A673 (cell line): ENCODE data around the gene PARD3. TPM values are rescaled to one million over a fixed set of nuclear protein-coding genes. Genes with fewer than 3 reads are reported as not detected.

Source experiments
- BruUV-seq: library from RNA; stranded (reverse); fragments of 400-500 nt; replicated peaks from 2 replicates; lab custom pipeline; 2021; lab: Mats Ljungman, UMichigan
- CTCF ChIA-PET: fragments of 300-600 bp; sonication (Branson Sonifier 250); formaldehyde crosslinking; loops from one replicate; lab custom pipeline; 2022; ENCODE audit warnings: antibody characterized with exemption; lab: Charles Lee
- POLR2A ChIA-PET: fragments of 300-600 bp; sonication (Branson Sonifier 250); formaldehyde crosslinking; loops from one replicate; lab custom pipeline; 2022; ENCODE audit warnings: antibody characterized with exemption; ENCODE audit not compliant: low non-redundant PET; lab: Charles Lee
- DNase-seq: peaks from one replicate; pipeline ENCODE4 v3.0.0-alpha.2; 2015; ENCODE audit warnings: low spot score
- H3K27ac ChIP-seq: fragments of 200-600 bp; sonication (generic); 2 replicates; pipeline ENCODE4 v1.5.1; 2016; ENCODE audit warnings: mixed run types, low read depth, mild to moderate bottlenecking, mixed read lengths, antibody characterized with exemption, low read length; ENCODE audit not compliant: poor library complexity, severe bottlenecking
- H3K27me3 ChIP-seq: fragments of 200-600 bp; sonication (generic); replicated peaks from 2 replicates; pipeline ENCODE4 v1.6.1; 2017; ENCODE audit warnings: mixed run types, low read depth, mild to moderate bottlenecking, mixed read lengths, antibody characterized with exemption, low read length; ENCODE audit not compliant: insufficient read depth, poor library complexity
- H3K36me3 ChIP-seq: fragments of 200-600 bp; sonication (generic); 2 replicates; pipeline ENCODE4 v1.6.1; 2016; ENCODE audit warnings: mixed run types, mild to moderate bottlenecking, mixed read lengths, antibody characterized with exemption, low read length; ENCODE audit not compliant: insufficient read depth, poor library complexity, severe bottlenecking
- H3K4me1 ChIP-seq: fragments of 200-600 bp; sonication (generic); 2 replicates; pipeline ENCODE4 v1.6.1; 2017; ENCODE audit warnings: mixed run types, mild to moderate bottlenecking, mixed read lengths, antibody characterized with exemption, low read length; ENCODE audit not compliant: insufficient read depth, poor library complexity, severe bottlenecking
- H3K4me3 ChIP-seq: fragments of 200-600 bp; sonication (generic); 2 replicates; pipeline ENCODE4 v1.5.1; 2016; ENCODE audit warnings: low read depth, mixed run types, mild to moderate bottlenecking, mixed read lengths, low read length; ENCODE audit not compliant: poor library complexity, severe bottlenecking
- H3K9me3 ChIP-seq: fragments of 200-600 bp; sonication (generic); 2 replicates; pipeline ENCODE4 v1.6.1; 2016; ENCODE audit warnings: mixed run types, low read depth, mild to moderate bottlenecking, mixed read lengths, antibody characterized with exemption, low read length; ENCODE audit not compliant: poor library complexity, severe bottlenecking
- EZH2 ChIP-seq: fragments of 200-600 bp; sonication (generic); IDR thresholded peaks from 2 replicates; pipeline ENCODE4 v1.6.1; 2017; ENCODE audit warnings: borderline replicate concordance, low read depth, mild to moderate bottlenecking, mixed read lengths, antibody characterized with exemption, low read length; ENCODE audit not compliant: poor library complexity, severe bottlenecking
- intact Hi-C: fragments of 100-400 bp; cut with micrococcal nuclease; formaldehyde crosslinking; loops from one replicate; pipeline ENCODE4 v1.10.0; 2022; ENCODE audit not compliant: unreplicated experiment
- total RNA-seq: library from RNA; stranded (reverse); gene quantifications from 2 replicates; pipeline ENCODE4 v1.2.3, GENCODE V29; 2021
- TF ChIP-seq, protein P1 (sequence below): fragments of 300-800, 200-600 bp; sonication (generic); conservative IDR thresholded peaks from 2 replicates; pipeline ENCODE4 v1.5.1; 2017; ENCODE audit warnings: low read depth, mild to moderate bottlenecking, antibody characterized with exemption, low read length, moderate library complexity, mixed read lengths

The PARD3 gene
- total RNA-seq, 1 experiment from 2014 or later = 28.0 TPM

DNA sequence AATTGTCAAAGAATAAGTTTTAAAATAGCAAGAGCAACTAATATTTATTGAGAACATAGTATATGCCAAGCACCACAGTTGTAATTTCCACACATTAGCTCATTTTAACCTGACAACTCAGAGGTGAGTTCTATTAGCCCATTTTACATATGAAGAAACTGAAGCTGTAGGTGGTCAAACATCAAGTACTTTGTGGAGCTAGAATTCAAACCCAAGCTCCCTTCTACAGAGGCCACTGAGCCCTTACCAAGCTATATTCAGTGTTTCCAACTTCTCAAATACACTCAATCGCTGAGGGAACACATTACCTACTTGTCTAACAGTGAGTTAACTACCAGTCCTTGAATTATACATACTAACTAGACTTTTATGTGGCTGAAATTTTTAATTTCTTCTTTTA lies 236.6 kb downstream of the PARD3 start:
- BruUV-seq = no TSS peak
- TF ChIP-seq, protein P1, sequence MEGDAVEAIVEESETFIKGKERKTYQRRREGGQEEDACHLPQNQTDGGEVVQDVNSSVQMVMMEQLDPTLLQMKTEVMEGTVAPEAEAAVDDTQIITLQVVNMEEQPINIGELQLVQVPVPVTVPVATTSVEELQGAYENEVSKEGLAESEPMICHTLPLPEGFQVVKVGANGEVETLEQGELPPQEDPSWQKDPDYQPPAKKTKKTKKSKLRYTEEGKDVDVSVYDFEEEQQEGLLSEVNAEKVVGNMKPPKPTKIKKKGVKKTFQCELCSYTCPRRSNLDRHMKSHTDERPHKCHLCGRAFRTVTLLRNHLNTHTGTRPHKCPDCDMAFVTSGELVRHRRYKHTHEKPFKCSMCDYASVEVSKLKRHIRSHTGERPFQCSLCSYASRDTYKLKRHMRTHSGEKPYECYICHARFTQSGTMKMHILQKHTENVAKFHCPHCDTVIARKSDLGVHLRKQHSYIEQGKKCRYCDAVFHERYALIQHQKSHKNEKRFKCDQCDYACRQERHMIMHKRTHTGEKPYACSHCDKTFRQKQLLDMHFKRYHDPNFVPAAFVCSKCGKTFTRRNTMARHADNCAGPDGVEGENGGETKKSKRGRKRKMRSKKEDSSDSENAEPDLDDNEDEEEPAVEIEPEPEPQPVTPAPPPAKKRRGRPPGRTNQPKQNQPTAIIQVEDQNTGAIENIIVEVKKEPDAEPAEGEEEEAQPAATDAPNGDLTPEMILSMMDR = no peak
- no peak for TF ChIP-seq EZH2
- Histone ChIP-seq H3K4me1 (peaks cover 61% of the 10 kb centered on the region), H3K4me3 (no peak overlapping the region), H3K27me3 (no peaks in the 10 kb centered on the region), H3K9me3 (no peaks in the 10 kb centered on the region), H3K36me3 (no peaks in the 10 kb centered on the region), H3K27ac (no peak overlapping the region)
- POLR2A ChIA-PET = no interaction called here
- CTCF ChIA-PET = no interaction called here
- intact Hi-C loops = no loop called here
- DNase-seq = no peak

DNA sequence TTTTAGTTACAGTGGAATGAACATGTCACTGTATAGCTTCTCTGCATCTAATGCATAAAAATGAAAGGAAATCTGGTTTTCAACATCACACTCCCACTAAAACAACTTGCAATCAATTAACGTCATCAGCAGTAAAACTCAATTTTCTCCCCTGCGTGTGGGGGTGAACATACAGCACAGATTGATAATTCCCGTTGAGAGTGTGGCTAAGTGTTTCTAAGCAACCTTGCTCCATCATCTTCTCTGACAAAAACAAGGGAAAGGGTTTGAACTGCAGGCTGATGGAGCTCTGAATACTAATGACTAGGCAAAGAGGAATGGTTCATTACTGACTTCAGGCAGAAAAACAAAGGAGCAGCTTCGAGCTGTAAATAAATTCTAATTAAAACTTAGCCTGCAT lies 238.3 kb downstream of the PARD3 start:
- POLR2A ChIA-PET = no interaction called here

DNA sequence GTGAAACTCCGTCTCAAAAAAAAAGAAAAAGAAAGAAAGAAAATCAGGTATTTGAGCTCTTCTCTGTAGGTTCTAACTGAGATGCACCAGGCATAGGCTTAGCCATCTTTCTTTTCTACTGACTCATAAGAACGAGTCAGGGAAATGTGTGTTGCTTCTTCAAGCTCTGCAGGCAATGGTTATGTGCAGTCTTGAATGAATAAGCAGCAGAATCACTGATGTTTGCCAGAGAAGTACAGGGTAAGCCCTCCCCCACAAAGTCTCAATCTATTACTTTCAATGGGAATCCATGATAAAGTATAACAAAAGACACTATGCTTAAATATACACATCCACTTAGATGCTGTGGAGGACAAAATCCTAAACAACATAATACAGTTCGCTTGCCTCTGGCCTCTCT lies 239.2 kb downstream of the PARD3 start:
- Histone ChIP-seq H3K4me3 (no peak overlapping the region), H3K9me3 (no peaks in the 10 kb centered on the region), H3K4me1 (peaks cover 37% of the 10 kb centered on the region), H3K27me3 (no peaks in the 10 kb centered on the region), H3K27ac (no peak overlapping the region), H3K36me3 (no peaks in the 10 kb centered on the region)
- no TSS peak for BruUV-seq
- POLR2A ChIA-PET = no interaction called here
- TF ChIP-seq, protein P1 = no peak
- TF ChIP-seq EZH2 = no peak
- intact Hi-C loops = no loop called here
- no peak for DNase-seq
- CTCF ChIA-PET = interaction anchor here (0.7 kb wide), 2 partner anchors 51 to 465 kb away, joined by 3 read pairs; no protein-coding TSS in a partner anchor

More for the DNA sequence above, 238.3 kb downstream of the PARD3 start:
- CTCF ChIA-PET = no interaction called here
- Histone ChIP-seq H3K9me3 (no peaks in the 10 kb centered on the region), H3K36me3 (no peaks in the 10 kb centered on the region), H3K27me3 (no peaks in the 10 kb centered on the region), H3K27ac (no peak overlapping the region), H3K4me1 (peaks cover 44% of the 10 kb centered on the region), H3K4me3 (no peak overlapping the region)
- intact Hi-C loops = no loop called here
- no peak for DNase-seq
- no peak for TF ChIP-seq EZH2
- TF ChIP-seq, protein P1 = no peak
- BruUV-seq = no TSS peak
